NCI-H2107 treated with DMSO at 0.1 percent for 48 hours (cell line): ENCODE results near the gene TMEM115.

Experiments used
- DNase-seq: peaks from one replicate; lab custom pipeline; 2025; ENCODE audit not compliant: unreplicated experiment; lab: John Stamatoyannopoulos, UW

TMEM115 gene

DNA sequence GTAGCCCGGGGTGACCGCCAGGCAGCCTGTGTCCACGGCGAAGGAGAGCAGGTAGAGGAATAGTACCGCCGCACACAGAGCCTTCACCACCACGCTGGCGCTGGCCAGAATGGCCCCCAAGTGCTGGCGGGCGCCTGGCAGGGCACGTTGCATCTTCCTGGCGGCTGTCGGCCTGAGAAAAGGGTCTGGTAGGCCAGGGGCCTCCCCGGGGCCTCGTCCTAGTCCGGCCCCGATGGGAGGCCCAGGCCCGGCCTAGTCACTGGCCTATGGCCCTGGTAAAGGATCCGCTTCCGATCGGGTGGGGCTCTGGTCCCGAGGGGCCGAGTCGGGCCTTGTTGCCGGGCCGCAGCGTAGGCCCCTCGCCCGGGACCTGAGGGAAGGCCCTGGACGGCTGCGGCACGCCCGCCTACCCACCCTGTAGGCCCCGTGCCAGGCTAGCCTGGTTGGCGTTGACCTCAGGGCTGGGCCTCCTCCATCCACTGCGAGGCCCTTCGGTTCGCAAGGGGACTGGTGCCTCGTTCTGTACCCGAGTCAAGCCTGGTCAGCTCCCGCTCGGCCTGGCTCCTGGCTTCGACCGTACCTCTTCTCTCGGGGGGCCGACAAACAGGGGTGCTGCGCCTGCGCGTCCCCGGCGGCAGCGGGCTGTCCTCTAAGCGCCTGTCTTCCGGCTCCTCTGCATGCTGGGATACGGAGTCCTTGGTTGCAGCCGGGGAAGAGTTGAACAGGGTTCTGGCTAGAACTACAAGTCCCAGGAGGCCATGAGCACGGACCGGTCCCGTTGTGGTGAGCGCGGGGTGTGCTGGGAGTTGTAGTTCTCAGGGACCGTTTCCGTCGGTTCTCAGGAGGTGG, at the start of gene TMEM115:
Gene TMEM115 (minus strand): TSS at position 611 of the 849 bp plus-strand sequence. CDS start 458 bp downstream, at position 153.
- DNase-seq: peak; percentile 91

DNA sequence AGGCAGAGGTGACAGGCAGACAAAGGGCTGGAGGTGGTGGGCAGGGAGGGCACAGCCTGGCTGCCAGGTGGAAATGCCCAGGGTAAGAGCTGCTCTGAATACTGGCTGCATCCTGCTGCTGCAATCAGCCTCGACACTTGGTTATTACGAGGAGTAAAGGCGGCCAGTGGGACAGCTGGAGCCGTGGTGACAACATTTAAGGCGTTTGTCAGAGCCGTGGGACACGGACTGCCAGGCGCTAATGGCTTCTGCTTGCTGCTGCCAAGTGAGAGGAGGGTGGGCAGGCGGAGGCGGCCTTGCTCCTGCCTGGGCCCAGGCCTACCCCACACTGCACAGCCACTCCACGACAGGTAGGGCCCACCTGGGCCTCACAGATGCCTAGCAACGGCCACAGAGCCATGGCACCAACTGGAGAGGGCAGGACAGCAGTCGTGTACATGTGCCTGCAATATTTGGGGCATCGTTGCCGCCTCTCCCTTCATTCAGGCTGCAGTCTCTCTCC, 49.2 kb upstream of the TMEM115 start:
- no peak for DNase-seq

GRCh38 chr3:50406487-50406886, 47.2 kb upstream of the TMEM115 start:
- no peak for DNase-seq

- DNase-seq: no peak
Measured at GRCh38 chr3:50405249-50405648, 45.9 kb upstream of the TMEM115 start.

- no peak for DNase-seq
Measured at GRCh38 chr3:50401978-50402595, 42.8 kb upstream of the TMEM115 start.

DNA sequence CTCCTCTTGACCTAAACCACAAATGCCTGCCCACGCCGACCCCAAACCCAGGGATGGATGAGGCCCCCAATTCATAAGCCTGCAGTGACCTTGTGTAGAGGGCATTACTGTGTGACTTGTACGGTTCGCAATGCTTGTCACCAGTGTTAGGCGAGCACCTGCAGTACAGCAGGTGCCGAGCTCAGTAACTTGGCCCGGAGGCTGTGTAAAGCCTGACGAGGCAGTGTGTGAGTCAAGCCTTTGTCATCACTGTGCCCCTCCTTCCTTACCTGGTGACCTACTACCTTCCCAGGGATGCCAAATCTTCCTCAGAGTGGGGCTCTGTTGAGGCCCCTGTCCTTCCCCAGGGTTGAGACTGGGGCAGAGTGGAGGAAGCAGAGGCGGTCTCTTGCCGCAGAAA, 37.2 kb upstream of the TMEM115 start:
- peak; percentile 7 for DNase-seq

GRCh38 chr3:50395070-50395860, 35.9 kb upstream of the TMEM115 start:
- no peak for DNase-seq

GRCh38 chr3:50393061-50393460, 33.7 kb upstream of the TMEM115 start:
- no peak for DNase-seq

- DNase-seq: no peak
Measured at GRCh38 chr3:50392101-50392715, 32.9 kb upstream of the TMEM115 start.

- no peak for DNase-seq
Measured at GRCh38 chr3:50390508-50391224, 31.3 kb upstream of the TMEM115 start.

DNA sequence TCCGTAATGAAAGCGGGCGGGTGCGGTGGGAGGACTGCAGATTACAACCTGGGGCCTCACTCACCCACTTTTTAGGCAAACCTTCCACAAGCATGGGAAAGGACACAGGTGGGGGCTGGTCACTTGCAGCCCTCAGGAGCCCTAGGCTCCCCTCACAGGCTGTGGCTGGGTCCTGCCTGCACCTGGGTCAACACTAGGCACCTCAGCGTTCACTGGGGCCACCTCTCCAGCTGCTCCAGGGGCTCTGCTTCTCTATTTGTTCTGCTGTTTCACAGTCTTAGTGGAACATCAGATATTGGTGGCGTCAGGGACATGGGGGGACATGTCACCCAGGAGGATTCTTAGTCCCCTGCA, 30.1 kb upstream of the TMEM115 start:
- no peak for DNase-seq

DNA sequence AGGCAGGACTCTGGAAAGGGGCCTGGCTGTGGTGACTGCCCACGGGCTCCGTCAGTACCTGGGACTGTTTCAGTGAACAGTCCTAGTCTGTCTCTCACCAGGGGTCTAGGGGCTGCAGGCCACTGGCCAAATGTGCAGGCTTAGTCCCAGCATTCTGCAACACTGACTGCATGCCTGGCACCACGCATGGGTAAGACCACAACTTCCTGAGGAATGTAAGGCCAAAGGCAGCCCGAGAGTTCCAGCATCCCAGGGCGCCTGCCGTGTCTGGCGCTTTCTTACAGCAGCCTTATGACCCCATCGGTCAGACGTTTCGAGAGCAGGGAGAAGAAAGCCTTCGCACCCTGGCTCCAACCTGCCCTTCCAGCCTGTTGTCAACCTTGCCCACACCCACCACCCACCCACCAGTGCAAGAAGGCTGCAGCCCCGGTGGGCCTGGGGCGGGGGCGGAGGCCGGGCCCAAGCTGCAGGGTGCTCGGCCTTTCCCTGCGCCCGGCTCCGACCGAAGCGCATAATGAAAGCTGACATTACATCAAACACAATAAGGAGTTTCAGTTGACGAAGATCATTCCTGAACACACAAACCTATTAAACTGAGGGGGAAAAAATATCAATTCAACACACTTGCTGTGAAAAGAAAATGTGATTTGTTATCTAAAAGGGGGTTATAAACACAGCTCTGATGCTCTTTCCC, 29.5 kb upstream of the TMEM115 start:
- no peak for DNase-seq

DNA sequence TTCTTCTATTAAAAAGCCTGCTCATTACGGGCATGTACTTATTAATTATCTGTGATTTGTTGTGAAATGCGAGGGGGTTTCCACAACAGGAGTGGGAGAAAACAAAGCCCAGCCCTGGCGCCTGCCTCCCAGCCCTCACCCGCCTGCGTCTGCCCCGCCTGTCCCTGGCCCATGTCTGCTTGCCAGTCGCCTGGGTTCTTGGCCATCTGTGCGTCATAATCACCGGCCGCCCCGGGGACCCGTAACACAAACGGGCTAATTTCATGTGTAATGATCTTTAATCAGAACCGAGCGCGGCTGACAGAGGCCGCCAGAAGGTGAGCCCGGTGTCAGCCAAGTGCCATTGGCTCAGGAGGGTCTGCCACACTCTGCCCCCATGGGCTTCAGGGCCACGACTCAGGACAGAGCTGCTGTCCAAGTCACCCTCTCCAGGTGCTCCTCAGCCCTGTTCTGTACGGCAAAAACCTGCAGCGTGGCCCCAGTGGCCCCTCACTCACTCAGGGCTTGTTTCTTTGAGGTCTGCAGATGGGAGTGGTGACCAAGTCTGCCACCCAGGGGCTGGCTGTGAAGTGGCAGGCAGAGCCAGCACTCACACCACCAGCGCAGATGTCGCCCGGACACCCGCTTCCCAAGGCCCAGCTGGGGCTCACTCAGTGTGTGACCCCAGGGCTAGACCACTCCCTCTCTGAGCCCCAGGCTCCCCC, 28.8 kb upstream of the TMEM115 start:
- DNase-seq: no peak

DNA sequence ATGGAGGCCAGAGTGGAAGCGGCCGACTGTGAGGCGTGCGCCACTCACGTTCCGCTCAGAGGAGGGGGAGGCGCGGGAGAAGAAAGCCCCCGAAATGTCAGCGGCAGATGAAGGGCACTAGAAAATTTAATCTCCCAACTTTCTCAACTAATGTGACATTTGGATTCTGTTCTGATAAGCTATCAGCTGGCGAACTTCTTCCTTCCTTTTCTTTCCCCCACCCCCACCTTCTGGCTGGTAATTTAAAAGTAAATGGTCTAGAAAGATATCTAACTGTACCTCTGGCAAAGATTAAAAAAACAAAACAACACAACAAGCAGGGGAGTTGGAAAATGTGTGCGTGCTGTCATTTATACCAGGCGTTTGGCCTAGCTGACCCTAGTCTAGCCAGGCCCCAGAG, 26.4 kb upstream of the TMEM115 start:
- no peak for DNase-seq

DNA sequence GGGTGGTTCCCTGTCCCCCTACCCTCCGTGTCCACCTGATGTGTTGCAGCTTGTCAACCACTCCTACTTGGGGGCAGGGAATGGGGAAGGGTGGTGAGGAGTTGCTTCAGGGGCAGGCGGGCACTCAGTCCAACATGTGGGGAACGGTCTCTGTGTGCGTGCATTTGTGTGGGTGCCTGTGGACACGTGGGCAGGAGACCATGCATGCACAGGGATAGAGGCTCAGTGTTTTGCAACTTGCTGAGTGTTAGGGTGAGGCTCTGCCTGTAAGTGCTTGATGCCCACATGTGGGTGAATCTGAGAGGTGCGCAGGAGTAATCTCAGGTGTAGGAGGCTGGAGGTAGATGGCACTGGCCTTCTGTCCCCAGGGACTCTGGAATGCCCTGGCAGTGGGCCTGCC, 24.4 kb upstream of the TMEM115 start:
- no peak for DNase-seq

DNA sequence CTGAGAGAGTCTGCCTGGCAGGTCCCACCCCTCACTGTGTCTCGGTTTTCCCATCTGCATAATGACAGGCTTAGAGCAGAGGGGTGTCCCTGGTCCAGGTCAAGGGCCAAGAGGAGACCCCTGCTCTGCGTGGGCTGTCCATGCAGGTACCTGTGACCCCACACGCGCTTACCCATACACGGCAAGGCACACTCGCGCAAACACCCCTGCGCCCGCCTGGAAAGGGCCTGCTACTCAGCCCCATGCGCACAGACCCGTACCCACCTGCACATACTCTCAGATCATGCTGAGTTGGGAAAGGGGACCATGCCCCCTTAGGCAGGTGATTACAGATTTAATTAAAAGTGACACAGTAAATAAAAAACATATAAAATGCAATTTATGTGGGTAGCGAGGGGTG, 23.4 kb upstream of the TMEM115 start:
- DNase-seq: no peak

GRCh38 chr3:50381383-50381782, 22.1 kb upstream of the TMEM115 start:
- peak; percentile 87 for DNase-seq

DNA sequence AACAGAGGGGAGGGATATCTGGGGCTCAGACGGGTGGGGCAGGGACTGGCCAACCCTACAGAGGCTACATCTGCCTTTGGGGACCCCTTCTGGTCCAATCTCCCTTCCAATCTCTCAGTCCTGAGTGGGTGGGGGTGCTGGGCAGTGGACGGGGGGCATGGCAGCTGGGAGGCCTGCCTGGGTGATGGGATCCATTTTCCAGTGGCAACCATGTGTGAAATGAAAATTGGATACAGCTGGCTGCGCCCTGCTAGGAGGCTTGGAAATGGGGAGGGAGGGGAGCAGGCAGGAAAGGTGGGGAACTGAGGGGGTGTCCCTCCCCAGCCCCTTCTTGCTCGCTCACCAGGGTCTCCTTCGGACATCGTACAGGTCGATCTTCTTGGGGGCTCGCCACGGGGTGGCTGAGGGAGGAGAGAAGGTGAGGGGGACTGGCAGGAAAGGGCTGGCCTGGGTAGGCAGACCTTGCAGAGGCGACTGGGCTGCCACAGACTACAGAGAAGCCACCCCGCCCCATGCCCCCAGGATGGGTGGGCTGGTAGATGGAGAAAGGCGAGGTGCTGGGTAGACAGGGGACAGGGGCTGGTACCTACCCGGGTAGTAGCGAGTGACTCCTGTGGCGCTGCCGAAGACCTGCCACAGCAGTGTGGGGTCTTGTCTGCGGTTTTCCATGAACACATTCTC, 21.2 kb upstream of the TMEM115 start:
- peak; percentile 28 for DNase-seq

DNA sequence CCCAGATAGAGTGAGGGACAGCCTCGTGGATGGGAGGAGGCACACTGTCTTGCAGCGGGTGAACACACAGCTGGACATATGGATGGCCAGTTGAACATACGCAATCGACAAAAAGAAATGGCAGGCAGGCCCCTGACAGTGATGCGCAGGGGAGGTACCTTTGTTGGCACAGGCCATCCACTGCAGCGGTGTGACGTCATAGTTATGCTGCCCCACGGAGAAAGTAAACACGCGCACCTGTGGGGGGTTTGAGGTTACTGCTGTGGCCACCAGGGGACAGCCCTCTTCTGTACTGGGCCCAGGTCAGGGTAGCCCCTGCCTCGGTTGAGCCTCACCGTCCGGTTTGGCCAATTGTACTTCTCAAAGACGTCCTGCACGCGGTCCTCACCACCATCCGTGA, 19.4 kb upstream of the TMEM115 start:
- DNase-seq: no peak
